ENCODE data around the gene ANKRD33B. TPM values are rescaled to one million over a fixed set of nuclear protein-coding genes. Genes with fewer than 3 reads are reported as not detected.

ANKRD33B gene
- total and polyA plus RNA-seq, 2 of the 13 experiments (the other 11 are each of a cell fraction or from before 2014, with no cell fraction given) = 0.02 TPM; not detected in 1

- FAIRE-seq (no peak), DNase-seq (ENCODE audit: low spot score) (no peak), ATAC-seq (no peak)
- H3K9ac ChIP-seq (ENCODE audit: insufficient read depth, low read depth, low read length) = no peak overlapping the region
- ChIA-PET CTCF (ENCODE audit: low intra/inter-chr PET ratio, low total read pairs) (no interaction called here), POLR2A (no interaction called here)
- H3K79me2 ChIP-seq (ENCODE audit: insufficient read depth, low read length) = no peaks in the 10 kb centered on the region
- no peak overlapping the region for H3K27ac ChIP-seq (ENCODE audit: extremely low read length, insufficient read depth, low read length)
- no peak overlapping the region for H3K4me3 ChIP-seq (replicated peaks in 1 of 3; ENCODE audit: insufficient read depth in 1 of 3, low read depth in 2 of 3, low read length in 3 of 3)
- H2AFZ ChIP-seq (ENCODE audit: low read length) = no peak overlapping the region
- WGBS (ENCODE audit: low lambda C conversion rate) = 51% methylated on average over 9 of the region's 9 CpGs
- intact Hi-C loops (cut with micrococcal nuclease; ENCODE audit: unreplicated experiment) (no loop called here), in situ Hi-C loops (cut with HindIII; ENCODE audit: extremely low pct_ligation_motif_present, low pct_unique_long_range_greater_than_20kb) (no loop called here)
- no peaks in the 10 kb centered on the region for H3K9me3 ChIP-seq (ENCODE audit: low read length)
- no peaks in the 10 kb centered on the region for H4K20me1 ChIP-seq (ENCODE audit: insufficient read depth, low read length)
- no peak overlapping the region for H3K4me2 ChIP-seq (ENCODE audit: low read depth, low read length)
- TF ChIP-seq ZNF749 (CRISPR knock-in tag; IDR thresholded peaks at IDR 0.05; ENCODE audit: borderline replicate concordance) = no peak
- no peak for TF ChIP-seq ZKSCAN8 (CRISPR knock-in tag; IDR thresholded peaks at IDR 0.05; ENCODE audit: borderline replicate concordance)
- TF ChIP-seq, protein P1, sequence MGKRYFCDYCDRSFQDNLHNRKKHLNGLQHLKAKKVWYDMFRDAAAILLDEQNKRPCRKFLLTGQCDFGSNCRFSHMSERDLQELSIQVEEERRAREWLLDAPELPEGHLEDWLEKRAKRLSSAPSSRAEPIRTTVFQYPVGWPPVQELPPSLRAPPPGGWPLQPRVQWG (CRISPR knock-in tag; IDR thresholded peaks at IDR 0.05; ENCODE audit: borderline replicate concordance, low read depth) = no peak
- TF ChIP-seq SSRP1 (CRISPR knock-in tag; IDR thresholded peaks at IDR 0.05) = no peak
- TF ChIP-seq NR2F1 (CRISPR knock-in tag; IDR thresholded peaks at IDR 0.05) = no peak
- no peak for TF ChIP-seq ETV5 (CRISPR knock-in tag; IDR thresholded peaks at IDR 0.05; ENCODE audit: borderline replicate concordance)
- TF ChIP-seq ZSCAN9 (CRISPR knock-in tag; IDR thresholded peaks at IDR 0.05; ENCODE audit: borderline replicate concordance) = no peak
- no peak for TF ChIP-seq MXD1 (CRISPR knock-in tag; IDR thresholded peaks at IDR 0.05)
- TF ChIP-seq ZNF441 (CRISPR knock-in tag; IDR thresholded peaks at IDR 0.05; ENCODE audit: borderline replicate concordance) = no peak
- no peak for TF ChIP-seq ZBTB7B (CRISPR knock-in tag; IDR thresholded peaks at IDR 0.05)
- TF ChIP-seq ELF4 (CRISPR knock-in tag; IDR thresholded peaks at IDR 0.05; ENCODE audit: borderline replicate concordance) = no peak
- no TSS peak for BruUV-seq (replicated peaks)
- H3K4me1 ChIP-seq (ENCODE audit: insufficient read depth, low read length) = no peaks in the 10 kb centered on the region
- H3K36me3 ChIP-seq (replicated peaks in 1 of 2; ENCODE audit: control insufficient read depth in 1 of 2, insufficient read depth in 2 of 2, low read length in 2 of 2) = no peaks in the 10 kb centered on the region
- H3K27me3 ChIP-seq (ENCODE audit: control insufficient read depth in 1 of 2, insufficient read depth in 2 of 2, low read length in 2 of 2) = peaks cover 0 to 13% of the 10 kb centered on the region in 2 experiments; a peak in 2 of 5 replicates
Observed at GRCh38 chr5:10644192-10644591, 80.3 kb downstream of the ANKRD33B start.
